ENCODE data around the gene MEOX2.

MEOX2 gene

DNA sequence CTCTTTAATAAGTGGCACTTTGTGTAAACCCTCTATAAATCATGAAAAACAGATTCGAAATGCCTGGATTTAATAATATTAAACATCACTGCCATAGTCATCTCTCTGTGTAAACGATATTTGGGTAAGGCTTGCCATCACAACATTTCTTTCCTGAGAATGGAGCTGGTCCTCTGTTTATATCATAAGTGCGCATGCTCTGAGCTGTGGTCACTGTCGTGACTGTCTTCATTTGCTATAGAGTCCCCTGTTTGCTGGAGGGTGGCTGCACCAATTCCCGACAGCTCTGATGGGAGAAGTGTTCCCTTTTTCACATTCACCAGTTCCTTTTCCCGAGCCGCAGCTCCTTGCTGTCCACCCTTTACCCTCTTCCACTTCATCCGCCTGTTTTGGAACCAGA is 74.3 kb downstream of the MEOX2 start:
- TF ChIP-seq GATA2 (IDR thresholded peaks at IDR 0.05; ENCODE audit: low read depth, low read length) = no peak
- TF ChIP-seq GATA3 (IDR thresholded peaks at IDR 0.05; ENCODE audit: low read depth, low read length) = no peak

DNA sequence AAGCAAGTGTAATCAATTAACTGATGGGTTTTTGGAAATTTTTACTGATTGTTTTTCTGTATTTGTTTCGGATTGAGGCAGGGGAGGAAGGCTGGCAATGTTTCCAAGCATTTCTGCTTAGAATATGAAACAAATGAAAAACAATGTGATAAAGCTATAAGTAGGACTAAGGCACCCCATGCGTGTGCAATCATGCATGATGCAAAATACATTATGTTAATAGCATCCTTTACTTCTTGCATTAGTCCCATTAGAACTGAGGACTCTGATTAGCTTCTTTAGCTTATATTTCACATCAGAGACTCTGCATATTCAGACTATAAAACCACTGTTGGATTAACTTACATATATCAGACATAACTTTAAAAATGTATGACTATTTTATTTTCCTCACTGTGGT is 76.0 kb downstream of the MEOX2 start:
- TF ChIP-seq GATA3 (IDR thresholded peaks at IDR 0.05; ENCODE audit: low read depth, low read length) (no peak), GATA2 (IDR thresholded peaks at IDR 0.05; ENCODE audit: low read depth, low read length) (no peak)

DNA sequence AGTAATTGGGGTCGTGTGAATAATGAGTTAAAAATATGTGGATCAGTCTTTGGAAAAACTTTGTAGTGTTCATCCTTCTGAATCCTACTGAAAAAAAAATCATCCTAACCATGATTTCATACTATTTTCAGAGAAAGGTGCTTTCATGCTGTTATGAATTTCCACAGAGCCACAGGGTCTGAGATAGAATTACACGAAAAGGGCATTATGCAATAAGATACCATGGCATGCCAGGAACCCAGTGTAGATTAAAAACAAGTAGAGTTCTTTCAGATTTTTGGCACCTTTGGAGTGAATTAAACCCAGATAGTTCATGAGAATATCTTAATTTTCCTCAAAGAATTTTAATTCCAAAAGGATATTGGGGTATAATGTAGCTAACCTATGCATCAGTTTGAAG is 77.2 kb downstream of the MEOX2 start:
- TF ChIP-seq GATA2 (IDR thresholded peaks at IDR 0.05; ENCODE audit: low read depth, low read length) = no peak
- no peak for TF ChIP-seq GATA3 (IDR thresholded peaks at IDR 0.05; ENCODE audit: low read depth, low read length)

DNA sequence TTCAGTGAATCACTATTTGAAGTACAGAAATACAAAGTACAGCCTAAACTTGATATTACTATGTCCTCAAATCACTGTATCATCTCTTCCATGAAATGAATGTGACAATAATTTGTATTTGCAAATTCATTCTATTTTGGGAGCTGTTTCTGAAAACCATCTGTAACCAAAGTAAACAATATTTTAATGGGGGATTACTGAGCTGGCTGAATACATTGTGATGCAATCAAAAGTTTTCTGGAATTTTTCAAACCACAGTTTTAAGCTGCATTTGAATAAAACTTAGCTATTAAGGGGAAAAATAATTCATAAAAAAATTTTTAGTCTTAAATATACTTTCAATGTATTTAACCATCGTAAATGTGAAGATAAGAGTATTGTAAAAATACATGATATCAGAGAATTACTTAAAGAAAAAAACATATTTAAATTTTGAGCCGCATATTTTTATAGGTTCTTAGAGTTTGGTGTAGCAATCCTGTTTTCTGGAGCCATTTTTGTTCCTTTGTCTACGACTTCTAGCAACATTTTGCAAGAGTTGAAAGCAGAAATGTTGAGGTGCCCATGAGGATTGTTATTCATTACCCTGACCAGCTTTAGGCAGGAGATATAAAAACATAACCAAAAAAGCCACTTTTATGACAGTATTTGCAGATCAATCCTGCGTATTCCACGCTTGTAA is 78.8 kb downstream of the MEOX2 start:
- TF ChIP-seq GATA2 (IDR thresholded peaks at IDR 0.05; ENCODE audit: low read depth, low read length) = no peak

DNA sequence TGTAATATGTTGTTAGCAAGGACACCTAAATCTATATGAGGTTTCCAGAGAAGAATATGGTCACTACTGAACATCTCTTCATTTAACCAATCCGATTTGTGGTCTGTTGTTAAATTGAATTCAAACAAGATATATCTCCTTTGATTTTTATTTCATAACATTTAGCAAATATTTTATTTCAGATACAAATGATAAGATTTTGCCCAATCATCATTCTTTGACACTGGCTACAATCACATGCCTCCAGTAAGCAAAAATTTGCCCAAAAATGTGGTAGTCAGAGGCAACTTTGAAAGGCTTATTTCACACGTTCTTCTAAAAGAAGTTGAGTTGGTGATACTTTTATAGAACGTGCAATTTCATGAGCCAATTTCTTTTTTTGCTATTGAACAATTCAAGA is 79.9 kb downstream of the MEOX2 start:
- TF ChIP-seq GATA3 (IDR thresholded peaks at IDR 0.05; ENCODE audit: low read depth, low read length) (no peak), GATA2 (IDR thresholded peaks at IDR 0.05; ENCODE audit: low read depth, low read length) (no peak)

DNA sequence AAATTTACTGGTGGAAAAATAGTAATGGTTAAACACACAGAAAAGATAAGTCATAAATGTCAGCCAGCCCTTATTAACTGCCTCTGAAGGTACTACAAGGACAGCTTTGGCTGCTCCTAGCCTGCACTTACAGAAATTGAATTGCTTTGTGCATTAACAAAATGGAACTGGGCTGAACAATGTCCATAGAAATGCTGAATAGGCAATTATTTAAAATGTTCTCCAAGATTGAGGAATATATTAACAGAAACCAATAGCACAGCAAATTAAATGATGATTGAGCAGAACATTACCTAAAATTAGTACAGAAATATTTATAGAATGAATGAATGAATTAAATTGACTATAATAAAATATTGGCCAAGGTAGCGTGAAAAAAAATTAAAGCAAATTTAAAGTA is 82.3 kb downstream of the MEOX2 start:
- TF ChIP-seq GATA3 (IDR thresholded peaks at IDR 0.05; ENCODE audit: low read depth, low read length) = no peak
- TF ChIP-seq GATA2 (IDR thresholded peaks at IDR 0.05; ENCODE audit: low read depth, low read length) = no peak

DNA sequence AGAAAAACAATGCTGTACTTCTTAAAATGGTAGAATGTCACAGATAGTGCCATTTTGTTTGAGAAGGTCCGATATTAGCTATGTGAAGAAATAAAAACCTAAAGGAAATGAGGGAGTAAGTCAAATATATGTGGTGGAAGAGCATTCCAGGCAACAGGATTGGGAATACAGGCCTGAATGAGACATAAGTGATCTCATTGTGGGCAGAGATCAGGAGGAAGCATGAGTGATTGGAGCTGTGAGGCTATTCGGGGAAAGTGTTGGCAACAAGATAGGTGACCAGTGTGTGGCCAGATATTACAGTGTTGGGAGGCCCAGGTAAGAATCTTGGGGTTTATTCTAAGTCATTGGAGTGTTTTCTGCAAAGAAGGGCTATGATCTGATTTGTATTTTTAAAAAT is 83.4 kb downstream of the MEOX2 start:
- TF ChIP-seq GATA3 (IDR thresholded peaks at IDR 0.05; ENCODE audit: low read depth, low read length) (no peak), GATA2 (IDR thresholded peaks at IDR 0.05; ENCODE audit: low read depth, low read length) (no peak)

DNA sequence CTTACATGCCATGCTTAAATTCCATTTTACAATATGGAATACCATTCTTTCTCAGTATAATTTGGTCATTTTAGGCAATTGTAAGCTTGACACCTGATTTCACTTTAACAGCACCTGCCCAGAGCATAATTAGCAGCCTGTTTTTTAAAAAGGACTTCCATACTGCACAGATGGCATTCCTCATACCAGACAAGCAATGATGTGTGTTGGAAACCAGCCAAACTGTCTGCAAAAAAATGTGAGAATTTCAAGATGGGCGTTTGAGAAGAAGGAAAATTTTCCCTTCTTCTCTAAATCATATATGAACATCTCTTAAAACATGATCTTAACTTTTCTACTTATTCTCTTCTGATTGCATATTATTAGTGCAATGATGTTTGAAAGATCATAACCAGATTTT is 84.2 kb downstream of the MEOX2 start:
- TF ChIP-seq GATA2 (IDR thresholded peaks at IDR 0.05; ENCODE audit: low read depth, low read length) (no peak), GATA3 (IDR thresholded peaks at IDR 0.05; ENCODE audit: low read depth, low read length) (no peak)

DNA sequence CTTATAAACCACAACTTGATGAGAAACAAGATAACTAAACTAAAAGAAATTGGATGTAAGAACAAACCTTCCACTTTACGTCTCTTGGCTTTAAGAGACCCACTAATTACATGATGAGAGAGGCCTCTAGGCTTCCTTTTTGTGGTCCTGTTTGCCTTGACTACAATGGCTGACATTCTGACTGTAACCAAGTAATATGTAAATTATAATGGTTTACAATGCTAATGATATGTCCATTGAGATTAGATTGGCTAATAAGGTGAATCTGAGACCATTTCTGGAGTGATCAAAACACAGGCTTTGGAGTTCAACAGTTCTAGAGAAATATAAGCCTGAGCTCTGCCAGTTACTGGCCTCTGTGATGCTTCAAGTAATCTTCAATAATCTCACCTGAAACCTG is 85.3 kb downstream of the MEOX2 start:
- TF ChIP-seq GATA2 (IDR thresholded peaks at IDR 0.05; ENCODE audit: low read depth, low read length) (no peak), GATA3 (IDR thresholded peaks at IDR 0.05; ENCODE audit: low read depth, low read length) (no peak)

DNA sequence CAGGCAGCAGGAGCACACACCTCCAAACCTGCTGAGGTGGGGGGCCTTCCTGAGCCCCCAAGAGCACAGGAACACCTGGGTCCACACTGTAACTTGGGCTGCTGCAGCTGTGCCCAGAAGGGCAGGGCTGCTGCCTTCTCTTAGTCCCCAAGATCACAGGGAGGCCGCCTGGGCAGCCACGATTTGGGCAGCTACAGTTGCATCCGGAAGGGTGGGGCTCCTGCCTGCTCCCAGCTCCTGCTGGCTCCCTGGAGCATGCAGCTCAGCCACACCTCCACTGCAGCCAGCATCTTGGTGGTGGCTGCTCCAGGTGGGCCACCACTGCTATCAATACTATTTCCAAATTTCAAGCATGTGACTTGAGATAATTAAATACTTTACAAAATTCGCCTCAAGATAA is 86.2 kb downstream of the MEOX2 start:
- TF ChIP-seq GATA3 (IDR thresholded peaks at IDR 0.05; ENCODE audit: low read depth, low read length) = no peak
- no peak for TF ChIP-seq GATA2 (IDR thresholded peaks at IDR 0.05; ENCODE audit: low read depth, low read length)

DNA sequence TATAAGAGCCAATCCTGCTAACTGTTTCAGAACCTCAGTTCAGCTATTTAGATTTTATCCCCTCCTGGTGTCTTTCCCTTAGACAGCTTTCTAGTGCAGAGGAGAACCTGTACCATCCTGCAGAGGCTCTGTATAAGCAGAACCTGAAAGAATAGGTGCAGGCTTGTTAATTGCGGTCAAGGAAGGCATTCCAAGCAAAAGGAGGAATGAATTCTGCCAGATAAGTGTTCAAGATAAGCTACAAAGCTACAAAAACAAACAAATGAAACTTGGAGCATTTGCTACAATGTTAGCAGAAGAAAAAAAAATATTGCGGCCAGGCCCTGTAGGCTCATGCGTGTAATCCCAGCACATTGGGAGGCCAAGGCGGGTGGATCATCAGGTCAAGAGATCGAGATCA is 92.0 kb downstream of the MEOX2 start:
- no peak for TF ChIP-seq GATA2 (IDR thresholded peaks at IDR 0.05; ENCODE audit: low read depth, low read length)
- no peak for TF ChIP-seq GATA3 (IDR thresholded peaks at IDR 0.05; ENCODE audit: low read depth, low read length)

DNA sequence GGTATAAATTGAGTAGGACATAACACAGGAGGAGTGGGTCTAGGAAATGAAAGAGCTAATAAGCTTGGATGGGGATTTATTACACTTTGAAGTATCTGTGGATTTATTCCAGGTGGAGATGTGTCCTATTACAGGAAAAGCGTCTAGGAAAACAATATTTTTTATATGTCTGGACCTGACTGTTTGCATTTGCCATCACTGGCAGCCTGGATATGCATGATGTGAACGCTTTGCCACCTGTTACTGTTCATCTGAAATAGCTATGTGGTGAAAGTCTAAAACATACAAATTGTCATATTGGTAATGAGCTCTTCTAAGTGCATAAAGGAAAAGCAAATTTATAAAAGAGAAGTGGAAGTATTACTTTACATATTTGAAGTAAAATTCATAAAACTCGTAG is 93.1 kb downstream of the MEOX2 start:
- TF ChIP-seq GATA2 (IDR thresholded peaks at IDR 0.05; ENCODE audit: low read depth, low read length) = no peak
- no peak for TF ChIP-seq GATA3 (IDR thresholded peaks at IDR 0.05; ENCODE audit: low read depth, low read length)

DNA sequence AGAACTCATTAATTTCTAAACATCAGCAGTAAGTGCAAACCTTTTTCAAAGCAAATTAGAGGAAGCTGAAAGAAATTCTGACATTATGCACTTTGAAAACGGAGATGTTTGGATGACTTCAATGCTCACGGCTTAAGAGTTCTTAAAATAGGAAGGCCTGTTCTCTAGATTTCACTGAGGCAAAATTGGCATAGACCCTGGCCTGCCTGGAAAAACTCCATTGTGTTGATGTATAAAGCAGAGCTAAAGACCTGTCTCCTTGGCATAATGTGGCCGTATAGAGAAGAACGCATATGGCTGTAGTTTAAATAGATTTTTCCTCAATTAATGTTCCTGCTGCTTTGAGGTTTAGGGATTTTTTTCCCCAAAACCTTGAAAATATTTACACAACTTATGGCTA is 100.2 kb downstream of the MEOX2 start:
- no peak for TF ChIP-seq GATA3 (IDR thresholded peaks at IDR 0.05; ENCODE audit: low read depth, low read length)
- TF ChIP-seq GATA2 (IDR thresholded peaks at IDR 0.05; ENCODE audit: low read depth, low read length) = no peak

DNA sequence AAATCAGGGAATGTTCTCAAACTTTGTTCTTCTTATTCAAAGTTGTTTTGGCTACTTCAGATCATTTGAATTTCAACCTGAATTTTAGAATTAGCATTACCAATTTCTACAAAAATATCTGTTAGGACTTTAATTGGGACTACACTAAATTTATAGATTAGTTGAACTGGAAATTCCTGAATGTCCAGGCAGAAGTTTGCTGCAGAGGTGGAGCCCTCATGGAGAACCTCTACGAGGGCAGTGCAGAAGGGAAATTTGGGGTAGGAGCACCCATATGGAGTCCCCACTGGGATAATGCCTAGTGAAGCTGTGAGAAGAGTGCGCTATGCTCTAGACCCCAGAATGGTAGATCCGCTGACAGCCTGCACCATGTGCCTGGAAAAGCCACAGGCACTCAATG is 101.9 kb downstream of the MEOX2 start:
- no peak for TF ChIP-seq GATA3 (IDR thresholded peaks at IDR 0.05; ENCODE audit: low read depth, low read length)

DNA sequence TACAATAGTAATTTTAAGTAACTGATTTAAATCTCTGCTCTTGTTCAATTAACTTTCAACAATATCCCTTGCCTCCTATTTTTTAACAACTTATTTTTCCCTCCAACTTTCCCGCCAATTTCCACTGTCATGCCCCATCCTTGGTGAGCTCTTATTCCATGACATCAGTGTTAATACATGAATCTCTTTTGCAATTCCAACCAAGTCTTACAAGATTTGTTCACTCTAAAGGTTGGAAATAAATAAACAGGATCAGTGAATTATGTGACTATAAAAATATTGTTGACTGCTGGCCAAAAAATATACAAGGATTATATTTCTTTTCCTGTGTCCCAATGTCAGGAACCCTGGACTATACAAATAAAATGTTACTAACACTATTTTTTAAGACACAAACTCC is 103.7 kb downstream of the MEOX2 start:
- no peak for TF ChIP-seq GATA2 (IDR thresholded peaks at IDR 0.05; ENCODE audit: low read depth, low read length)
- no peak for TF ChIP-seq GATA3 (IDR thresholded peaks at IDR 0.05; ENCODE audit: low read depth, low read length)

DNA sequence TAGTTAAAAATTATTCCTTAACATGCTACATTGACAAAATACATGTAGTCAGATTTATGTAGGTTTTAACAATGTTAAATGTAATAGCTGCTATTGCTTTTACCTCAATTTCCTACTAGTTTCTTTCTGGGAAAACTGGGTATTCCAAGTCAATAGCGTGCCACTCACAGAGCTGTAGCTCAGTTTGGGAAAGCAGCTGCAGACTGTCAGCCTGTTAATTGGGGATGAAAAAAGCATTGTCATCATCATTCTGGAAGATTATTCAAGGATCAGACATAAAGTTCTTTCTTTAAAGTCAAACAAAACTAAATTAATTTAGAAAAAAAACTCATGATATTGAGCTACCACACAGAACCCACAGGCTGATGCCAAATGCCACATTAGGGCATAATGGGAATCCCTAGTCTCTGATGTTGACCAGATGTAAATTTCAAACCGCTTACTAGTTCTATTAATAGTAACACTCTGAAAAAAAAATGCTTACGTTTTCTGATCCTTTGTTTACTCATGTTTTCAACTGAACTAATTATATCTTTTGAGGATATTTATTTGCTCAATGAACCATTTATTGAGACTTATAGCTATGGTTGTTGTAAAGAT is 105.0 kb downstream of the MEOX2 start:
- TF ChIP-seq GATA2 (IDR thresholded peaks at IDR 0.05; ENCODE audit: low read depth, low read length) = no peak
- no peak for TF ChIP-seq GATA3 (IDR thresholded peaks at IDR 0.05; ENCODE audit: low read depth, low read length)

All from SH-SY5Y (cell line).